ENCODE measurements around the gene STK16. TPM values are rescaled to one million over a fixed set of nuclear protein-coding genes. Genes with fewer than 3 reads are reported as not detected.

Gene STK16
- total RNA-seq, 1 experiment from 2014 or later, result 22.0 TPM

DNA sequence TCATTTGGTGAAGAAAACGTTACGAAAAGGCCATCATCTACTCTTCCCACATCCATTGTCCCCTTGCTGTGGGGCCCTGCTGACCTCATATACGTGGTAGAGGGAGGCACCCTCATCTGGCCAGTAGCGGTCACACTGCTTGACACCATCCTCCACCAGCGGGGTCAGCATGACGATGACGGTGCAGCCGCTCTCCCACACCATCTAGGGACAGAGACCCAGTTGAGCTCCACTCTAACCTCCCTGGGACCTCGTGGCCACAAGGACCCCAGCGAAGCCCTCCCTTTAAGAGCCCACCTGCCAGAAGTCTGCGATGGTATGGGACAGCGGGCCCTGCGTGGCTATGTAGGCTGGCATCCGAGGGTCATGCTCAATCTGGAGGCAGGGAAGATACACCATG is 50.9 kb downstream of the STK16 start:
- ChIA-PET POLR2A (ENCODE audit: low non-redundant PET) (no interaction called here), CTCF (interaction anchor here (1.4 to 2.0 kb wide), 2 partner anchors 18 to 119 kb away, joined by 7 to 22 read pairs; partner anchors contain the start of genes CNPPD1 and DNAJB2)
- H3K4me1 ChIP-seq (ENCODE audit: insufficient read depth, low read length, poor library complexity, severe bottlenecking), result no peaks in the 10 kb centered on the region
- no peaks in the 10 kb centered on the region for H3K9me3 ChIP-seq (ENCODE audit: low read depth, low read length, poor library complexity, severe bottlenecking)
- no peak for TF ChIP-seq EZH2 (IDR thresholded peaks at IDR 0.05; ENCODE audit: borderline replicate concordance, low read depth, low read length, poor library complexity, severe bottlenecking)
- TF ChIP-seq, protein P1, sequence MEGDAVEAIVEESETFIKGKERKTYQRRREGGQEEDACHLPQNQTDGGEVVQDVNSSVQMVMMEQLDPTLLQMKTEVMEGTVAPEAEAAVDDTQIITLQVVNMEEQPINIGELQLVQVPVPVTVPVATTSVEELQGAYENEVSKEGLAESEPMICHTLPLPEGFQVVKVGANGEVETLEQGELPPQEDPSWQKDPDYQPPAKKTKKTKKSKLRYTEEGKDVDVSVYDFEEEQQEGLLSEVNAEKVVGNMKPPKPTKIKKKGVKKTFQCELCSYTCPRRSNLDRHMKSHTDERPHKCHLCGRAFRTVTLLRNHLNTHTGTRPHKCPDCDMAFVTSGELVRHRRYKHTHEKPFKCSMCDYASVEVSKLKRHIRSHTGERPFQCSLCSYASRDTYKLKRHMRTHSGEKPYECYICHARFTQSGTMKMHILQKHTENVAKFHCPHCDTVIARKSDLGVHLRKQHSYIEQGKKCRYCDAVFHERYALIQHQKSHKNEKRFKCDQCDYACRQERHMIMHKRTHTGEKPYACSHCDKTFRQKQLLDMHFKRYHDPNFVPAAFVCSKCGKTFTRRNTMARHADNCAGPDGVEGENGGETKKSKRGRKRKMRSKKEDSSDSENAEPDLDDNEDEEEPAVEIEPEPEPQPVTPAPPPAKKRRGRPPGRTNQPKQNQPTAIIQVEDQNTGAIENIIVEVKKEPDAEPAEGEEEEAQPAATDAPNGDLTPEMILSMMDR (conservative IDR thresholded peaks at IDR 0.05; ENCODE audit: low read depth, low read length), result no peak
- H3K36me3 ChIP-seq (ENCODE audit: insufficient read depth, low read length, poor library complexity, severe bottlenecking), result no peaks in the 10 kb centered on the region
- peaks cover 24% of the 10 kb centered on the region for H3K27me3 ChIP-seq (replicated peaks; ENCODE audit: insufficient read depth, low read depth, low read length, poor library complexity)
- no TSS peak for BruUV-seq (replicated peaks)
- no peak for DNase-seq (ENCODE audit: low spot score)
- intact Hi-C loops (cut with micrococcal nuclease; ENCODE audit: unreplicated experiment), result loop anchor here (5.0 to 10.0 kb wide), 3 partner anchors 119 to 441 kb away; partner anchors contain the start of genes CNPPD1, RETREG2 and WNT6
- no peak overlapping the region for H3K4me3 ChIP-seq (ENCODE audit: low read depth, low read length, poor library complexity, severe bottlenecking)
- no peak overlapping the region for H3K27ac ChIP-seq (ENCODE audit: low read depth, low read length, poor library complexity, severe bottlenecking)

DNA sequence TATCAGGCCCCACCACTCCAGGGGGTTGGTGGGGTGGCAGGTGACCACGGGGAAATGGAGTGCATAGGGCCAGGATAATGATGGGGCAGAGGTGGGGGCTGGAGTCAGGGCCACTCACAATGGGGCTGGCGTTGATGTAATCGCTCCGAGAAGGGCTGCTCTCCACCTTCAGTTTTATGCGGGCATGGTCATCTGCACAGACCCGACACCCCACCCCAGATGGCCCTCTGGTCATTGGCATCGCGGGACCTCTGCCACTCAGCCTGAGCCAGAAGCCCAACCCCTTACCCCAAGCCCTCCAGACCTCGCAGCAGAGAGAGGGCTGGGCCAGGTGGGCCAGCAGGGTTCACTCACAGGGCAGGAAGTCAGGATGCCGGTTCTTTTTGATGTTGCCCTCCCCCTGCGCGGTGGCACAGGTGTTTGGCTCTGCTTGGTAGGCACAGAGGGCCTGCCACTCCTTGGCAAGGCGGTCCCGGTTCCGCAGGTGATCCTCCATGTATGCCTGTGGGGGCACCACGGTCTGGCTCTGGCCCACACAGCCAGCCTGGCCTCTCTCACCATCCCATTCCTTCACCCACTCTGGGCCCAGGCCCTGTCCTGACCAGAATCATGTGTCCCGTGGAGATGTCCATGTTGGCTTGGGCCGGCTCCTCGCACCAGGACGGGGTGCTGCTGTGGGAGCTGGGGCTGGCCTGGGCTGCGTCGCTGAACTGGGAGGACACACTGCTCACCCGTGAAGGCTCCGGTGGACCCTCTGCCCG is 51.5 kb downstream of the STK16 start:
- no peak overlapping the region for H3K27ac ChIP-seq (ENCODE audit: low read depth, low read length, poor library complexity, severe bottlenecking)
- intact Hi-C loops (cut with micrococcal nuclease; ENCODE audit: unreplicated experiment), result loop anchor here (5.0 to 10.0 kb wide), 3 partner anchors 120 to 442 kb away; partner anchors contain the start of genes CNPPD1, RETREG2 and WNT6
- no peak overlapping the region for H3K4me3 ChIP-seq (ENCODE audit: low read depth, low read length, poor library complexity, severe bottlenecking)
- no peaks in the 10 kb centered on the region for H3K9me3 ChIP-seq (ENCODE audit: low read depth, low read length, poor library complexity, severe bottlenecking)
- no peak for DNase-seq (ENCODE audit: low spot score)
- no peaks in the 10 kb centered on the region for H3K36me3 ChIP-seq (ENCODE audit: insufficient read depth, low read length, poor library complexity, severe bottlenecking)
- ChIA-PET POLR2A (ENCODE audit: low non-redundant PET) (no interaction called here), CTCF (no interaction called here)
- peaks cover 31% of the 10 kb centered on the region for H3K27me3 ChIP-seq (replicated peaks; ENCODE audit: insufficient read depth, low read depth, low read length, poor library complexity)
- no peaks in the 10 kb centered on the region for H3K4me1 ChIP-seq (ENCODE audit: insufficient read depth, low read length, poor library complexity, severe bottlenecking)
- no TSS peak for BruUV-seq (replicated peaks)
- TF ChIP-seq, protein P1 (conservative IDR thresholded peaks at IDR 0.05; ENCODE audit: low read depth, low read length), result no peak
- no peak for TF ChIP-seq EZH2 (IDR thresholded peaks at IDR 0.05; ENCODE audit: borderline replicate concordance, low read depth, low read length, poor library complexity, severe bottlenecking)

DNA sequence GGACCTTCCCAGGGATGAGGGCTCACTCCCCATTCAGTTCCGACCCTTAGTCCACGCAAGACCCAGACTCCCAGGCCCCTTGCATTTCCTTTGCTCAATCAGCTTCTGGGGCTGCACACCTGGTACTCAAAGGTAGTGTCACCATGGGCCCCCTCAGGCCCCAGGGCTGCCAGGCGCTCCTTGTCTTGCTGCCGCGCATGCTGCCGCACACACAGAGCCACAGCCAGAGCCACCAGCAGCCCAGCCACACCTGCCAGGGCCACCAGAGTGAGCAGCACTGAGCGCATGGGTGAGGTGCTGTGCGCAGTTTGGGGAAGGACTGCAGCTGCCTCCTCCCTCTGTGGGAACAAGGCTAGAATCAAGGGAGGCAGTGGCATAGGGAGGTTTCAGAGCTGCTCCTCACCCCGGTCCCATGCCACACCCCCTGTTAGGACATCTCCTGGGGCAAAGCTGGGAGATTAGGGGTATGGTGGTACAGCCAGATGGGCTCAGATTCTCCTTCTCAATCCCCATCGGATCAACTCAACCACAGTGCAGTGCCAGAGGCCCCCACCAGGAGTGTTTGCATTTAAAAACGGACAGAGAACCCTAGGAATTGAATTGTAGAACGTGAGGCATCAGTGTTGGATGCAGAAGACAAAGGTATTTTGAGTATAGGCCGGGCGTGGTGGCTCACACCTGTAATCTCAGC is 52.6 kb downstream of the STK16 start:
- Histone ChIP-seq H3K4me1 (ENCODE audit: insufficient read depth, low read length, poor library complexity, severe bottlenecking) (no peaks in the 10 kb centered on the region), H3K27ac (ENCODE audit: low read depth, low read length, poor library complexity, severe bottlenecking) (no peak overlapping the region), H3K9me3 (ENCODE audit: low read depth, low read length, poor library complexity, severe bottlenecking) (no peaks in the 10 kb centered on the region), H3K27me3 (replicated peaks; ENCODE audit: insufficient read depth, low read depth, low read length, poor library complexity) (peaks cover 42% of the 10 kb centered on the region), H3K4me3 (ENCODE audit: low read depth, low read length, poor library complexity, severe bottlenecking) (no peak overlapping the region), H3K36me3 (ENCODE audit: insufficient read depth, low read length, poor library complexity, severe bottlenecking) (no peaks in the 10 kb centered on the region)
- BruUV-seq (replicated peaks), result no TSS peak
- POLR2A ChIA-PET (ENCODE audit: low non-redundant PET), result no interaction called here
- CTCF ChIA-PET, result interaction anchor here (0.7 kb wide), 1 partner anchor 44 kb away, joined by 4 read pairs; the partner anchor contains the start of gene TUBA4A
- TF ChIP-seq EZH2 (IDR thresholded peaks at IDR 0.05; ENCODE audit: borderline replicate concordance, low read depth, low read length, poor library complexity, severe bottlenecking), result no peak
- TF ChIP-seq, protein P1 (conservative IDR thresholded peaks at IDR 0.05; ENCODE audit: low read depth, low read length), result no peak
- no peak for DNase-seq (ENCODE audit: low spot score)
- intact Hi-C loops (cut with micrococcal nuclease; ENCODE audit: unreplicated experiment), result loop anchor here (1.0 to 10.0 kb wide), 4 partner anchors 121 to 443 kb away; partner anchors contain the start of genes CNPPD1, NHEJ1, RETREG2 and WNT6

All from A673 (cell line).